GM21576 (cell line): ENCODE data around the gene STAM.
"Not testable (repeated sequence)": the region's sequence is repeated elsewhere in the genome, so short reads cannot be mapped to it uniquely, and the experiment has no call there.

Experiments used
- ATAC-seq: cut with Tn5 transposase; IDR thresholded peaks from one replicate; pipeline ENCODE4 v1.9.1; 2021; ENCODE audit warnings: mild to moderate bottlenecking, moderate library complexity; ENCODE audit not compliant: unreplicated experiment

Gene STAM

GRCh38 chr10:17722317-17723014 lies 78.5 kb downstream of the STAM start:
- not testable (repeated sequence) for ATAC-seq

- no peak for ATAC-seq
These were observed 81.8 kb downstream of the STAM start for GRCh38 chr10:17725703-17726102.

DNA sequence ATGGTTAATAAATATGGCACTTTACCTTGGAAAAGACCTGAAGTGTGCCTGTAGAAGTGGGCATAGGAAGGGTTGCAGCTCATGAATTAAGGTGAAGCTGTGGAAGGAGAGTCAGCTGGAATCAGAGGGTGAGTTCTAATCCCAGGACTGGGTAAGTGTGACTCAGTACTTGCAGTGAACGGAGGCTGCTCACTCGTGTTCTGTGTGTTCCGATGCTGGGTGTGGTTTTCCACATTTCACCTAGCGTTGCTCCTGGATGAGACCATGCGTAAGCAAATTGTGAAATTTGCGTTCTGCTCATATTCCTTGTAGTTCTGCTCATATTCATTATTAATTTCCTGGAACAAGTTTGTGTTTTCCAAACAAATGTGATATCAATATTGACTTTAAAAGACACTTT lies 85.7 kb downstream of the STAM start:
- ATAC-seq, result no peak

GRCh38 chr10:17730667-17731066 lies 86.7 kb downstream of the STAM start:
- ATAC-seq, result no peak

DNA sequence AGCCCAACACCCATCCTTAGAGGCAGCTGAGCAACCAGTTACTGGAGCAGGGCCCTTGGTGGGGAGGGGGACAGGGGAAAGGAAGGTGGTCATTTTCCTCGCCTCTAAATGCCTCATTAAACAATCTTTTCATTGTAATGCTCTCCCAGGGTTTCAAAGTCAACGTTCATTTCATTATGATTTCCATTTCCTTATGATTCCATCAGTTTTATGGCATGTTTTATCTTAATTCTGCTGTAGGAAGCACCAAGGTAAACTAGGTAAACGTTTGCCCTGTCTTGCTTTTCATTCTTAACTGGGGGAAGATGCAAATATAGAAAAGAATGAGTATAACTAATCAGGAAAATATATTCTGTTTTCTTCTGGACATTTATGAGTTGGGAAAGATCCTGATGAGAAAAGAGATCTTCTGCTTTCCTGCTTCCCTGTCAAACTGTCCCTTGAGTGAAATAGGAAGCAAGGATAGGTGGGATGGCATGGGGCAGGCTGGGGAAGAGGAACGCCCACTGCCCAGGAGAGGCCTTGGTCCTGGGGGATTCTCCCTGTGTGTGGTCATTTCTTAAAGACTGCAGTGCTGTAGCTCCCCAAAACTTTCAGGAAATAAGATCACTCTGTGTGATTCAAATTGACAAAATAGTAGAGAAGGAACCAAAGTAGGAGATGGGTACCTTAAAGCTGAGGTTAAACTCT lies 87.5 kb downstream of the STAM start:
- no peak for ATAC-seq

GRCh38 chr10:17733620-17734019 lies 89.7 kb downstream of the STAM start:
- ATAC-seq, result no peak

DNA sequence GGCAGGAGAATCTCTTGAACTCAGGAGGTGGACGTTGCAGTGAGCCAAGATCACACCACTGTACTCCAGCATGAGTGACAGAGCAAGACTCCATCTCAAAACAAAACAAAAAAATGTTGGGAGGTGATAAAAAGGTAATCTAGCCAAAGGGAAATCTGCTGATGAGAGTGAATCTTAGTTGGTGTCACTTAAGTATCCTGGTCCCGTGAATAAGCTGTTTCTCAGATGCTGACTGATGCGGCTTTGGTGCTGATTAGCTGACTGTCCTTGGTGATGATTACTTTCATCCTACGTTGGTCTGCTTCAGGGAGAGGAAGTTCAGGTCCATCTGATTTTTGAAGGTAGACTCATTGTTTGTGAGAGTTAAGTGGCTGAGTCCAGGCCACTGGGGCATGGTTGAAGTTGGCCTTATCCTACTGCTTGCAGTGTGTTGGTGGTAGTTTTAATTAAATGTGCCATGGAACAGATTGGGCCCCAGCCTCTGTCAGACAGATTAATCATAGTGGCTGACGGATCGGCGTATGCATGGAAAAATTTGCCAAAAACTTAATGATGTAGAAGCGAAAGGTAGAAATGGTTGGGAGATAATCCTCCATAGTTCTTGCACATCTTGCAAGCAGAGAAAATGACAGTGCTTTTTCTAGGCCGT lies 90.6 kb downstream of the STAM start:
- ATAC-seq, result no peak

DNA sequence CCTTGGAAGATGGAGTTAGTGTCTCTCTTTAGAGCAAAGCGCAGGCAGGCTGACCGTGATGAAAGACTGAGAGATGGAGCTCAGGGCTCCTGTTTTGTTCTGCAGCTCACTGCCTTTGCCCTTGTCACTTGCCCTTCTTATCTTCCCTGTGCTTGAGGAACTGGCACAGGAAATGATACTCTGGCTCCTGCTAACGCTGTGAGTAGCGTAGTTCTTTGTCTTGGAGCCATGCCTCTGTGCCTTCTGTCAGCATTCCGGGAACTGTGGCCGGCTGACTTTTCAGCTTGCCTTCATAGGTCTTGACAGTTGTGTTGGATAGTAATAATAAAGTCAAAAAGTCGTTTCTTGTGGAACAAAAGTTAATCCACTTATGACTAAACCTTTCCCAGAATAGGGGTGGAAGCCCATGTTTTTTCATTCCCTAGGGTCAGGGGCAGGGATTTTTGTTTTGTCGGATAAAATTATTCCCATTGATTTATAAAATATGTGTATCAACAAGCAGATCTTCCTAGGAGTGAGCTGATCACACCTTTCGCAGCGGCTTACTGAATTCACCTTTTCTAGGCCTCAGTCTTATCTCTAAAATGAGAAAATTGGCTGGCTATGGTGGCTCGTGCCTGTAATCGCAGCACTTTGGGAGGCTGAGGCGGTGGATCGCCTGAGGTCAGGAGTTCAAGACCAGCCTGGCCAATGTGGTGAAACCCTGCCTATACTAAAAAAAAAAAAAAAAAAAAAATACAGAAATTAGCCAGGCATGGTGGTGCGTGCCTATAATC lies 91.4 kb downstream of the STAM start:
- no peak for ATAC-seq

GRCh38 chr10:17736223-17736622 lies 92.3 kb downstream of the STAM start:
- no peak for ATAC-seq

- ATAC-seq, result no peak
These were observed 93.3 kb downstream of the STAM start for GRCh38 chr10:17737027-17737965.

DNA sequence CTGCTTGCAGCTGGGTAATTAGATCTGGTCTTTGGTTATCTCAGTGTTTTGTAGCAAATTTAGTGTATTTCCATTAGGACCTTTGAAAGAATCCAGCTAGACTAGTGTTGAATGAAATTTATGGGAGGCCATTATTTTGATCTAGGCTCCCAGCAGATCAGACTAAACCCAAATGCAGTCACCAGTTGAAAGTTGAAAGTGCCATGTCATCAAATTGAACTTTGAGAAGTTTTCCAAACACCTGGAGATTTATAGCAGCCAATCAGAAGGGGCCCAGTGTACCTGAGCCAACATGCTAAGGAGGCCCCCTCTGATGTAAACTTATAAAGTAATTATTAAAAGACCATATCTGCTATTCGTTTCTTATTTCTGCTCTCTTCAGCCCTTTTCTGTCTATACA lies 96.7 kb downstream of the STAM start:
- no peak for ATAC-seq

GRCh38 chr10:17742918-17743317 lies 99.0 kb downstream of the STAM start:
- no peak for ATAC-seq

DNA sequence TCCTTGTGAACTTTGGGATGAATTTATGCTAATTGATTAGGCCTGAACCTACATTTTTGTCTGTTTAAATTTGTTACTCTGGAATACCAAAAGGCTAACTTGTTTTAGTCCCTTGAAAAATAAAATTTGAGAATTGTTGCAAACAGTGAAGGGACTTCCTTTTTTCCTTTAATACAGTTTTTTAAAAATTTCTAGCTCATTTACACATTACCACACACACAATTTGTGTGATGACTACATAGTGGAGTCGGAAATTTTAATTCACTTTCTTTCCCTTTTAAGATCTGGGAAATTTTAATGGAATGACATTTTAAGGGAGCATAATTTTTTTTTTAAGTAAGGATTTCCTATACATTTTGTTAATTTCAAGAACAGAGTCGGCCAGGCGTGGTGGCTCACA lies 99.5 kb downstream of the STAM start:
- ATAC-seq, result no peak

- ATAC-seq, result no peak
These were observed 100.5 kb downstream of the STAM start for GRCh38 chr10:17744341-17744861.

DNA sequence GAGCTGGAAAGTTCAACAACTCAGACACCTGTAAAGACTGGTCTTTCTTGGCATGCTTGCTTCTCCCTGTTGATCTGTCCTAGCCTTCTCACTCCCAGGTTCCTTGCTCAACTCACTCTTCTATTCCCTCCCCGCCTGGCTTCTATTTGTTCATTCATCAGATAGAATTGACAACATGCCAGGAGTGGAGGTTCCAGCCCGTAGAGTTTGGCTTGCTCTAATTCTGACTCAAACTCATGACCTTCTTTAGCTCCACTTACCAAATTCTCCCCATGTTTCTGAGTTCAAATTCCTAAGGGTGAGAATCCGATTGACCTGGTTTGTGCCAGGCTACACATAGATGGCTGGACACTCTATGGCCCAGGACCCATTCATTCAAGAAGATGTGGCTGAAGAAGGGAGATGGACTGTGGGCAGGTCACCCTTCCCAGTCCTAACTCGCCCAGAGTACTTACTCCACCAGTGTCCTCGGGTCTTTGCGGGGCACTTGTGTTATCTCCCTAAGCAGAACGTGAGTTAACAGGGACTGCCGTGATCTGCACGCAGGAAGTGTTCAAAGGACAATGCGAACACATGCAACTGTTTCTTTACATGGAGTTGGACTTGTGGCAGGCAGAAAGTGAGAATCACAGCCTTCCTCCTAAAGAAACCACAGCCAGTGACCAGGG lies 104.1 kb downstream of the STAM start:
- ATAC-seq, result no peak

DNA sequence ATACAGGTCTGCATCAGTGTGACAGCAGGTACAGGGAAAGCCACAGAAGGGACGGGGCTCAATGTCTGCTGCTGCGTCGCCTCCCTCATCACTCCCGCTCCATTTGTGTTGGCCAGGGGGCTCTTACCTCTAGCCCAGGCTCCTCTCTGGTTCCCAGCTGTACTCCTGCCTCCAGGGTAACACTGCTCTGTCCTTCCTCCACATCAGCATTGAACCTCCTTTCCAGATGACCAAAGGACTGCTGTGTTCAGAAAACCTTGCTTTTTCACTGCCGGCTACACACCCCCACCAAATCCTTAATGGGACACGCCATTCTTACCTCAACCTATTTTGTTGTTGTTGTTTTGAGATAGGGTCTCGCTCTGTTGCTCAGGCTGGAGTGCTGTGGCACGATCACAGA lies 105.9 kb downstream of the STAM start:
- ATAC-seq, result no peak

GRCh38 chr10:17751781-17752445 lies 108.0 kb downstream of the STAM start, which contains the start of gene TMEM236:
Gene TMEM236 (plus strand): TSS chr10:17752201. CDS start chr10:17752296, 95 bp downstream.
- no peak for ATAC-seq

DNA sequence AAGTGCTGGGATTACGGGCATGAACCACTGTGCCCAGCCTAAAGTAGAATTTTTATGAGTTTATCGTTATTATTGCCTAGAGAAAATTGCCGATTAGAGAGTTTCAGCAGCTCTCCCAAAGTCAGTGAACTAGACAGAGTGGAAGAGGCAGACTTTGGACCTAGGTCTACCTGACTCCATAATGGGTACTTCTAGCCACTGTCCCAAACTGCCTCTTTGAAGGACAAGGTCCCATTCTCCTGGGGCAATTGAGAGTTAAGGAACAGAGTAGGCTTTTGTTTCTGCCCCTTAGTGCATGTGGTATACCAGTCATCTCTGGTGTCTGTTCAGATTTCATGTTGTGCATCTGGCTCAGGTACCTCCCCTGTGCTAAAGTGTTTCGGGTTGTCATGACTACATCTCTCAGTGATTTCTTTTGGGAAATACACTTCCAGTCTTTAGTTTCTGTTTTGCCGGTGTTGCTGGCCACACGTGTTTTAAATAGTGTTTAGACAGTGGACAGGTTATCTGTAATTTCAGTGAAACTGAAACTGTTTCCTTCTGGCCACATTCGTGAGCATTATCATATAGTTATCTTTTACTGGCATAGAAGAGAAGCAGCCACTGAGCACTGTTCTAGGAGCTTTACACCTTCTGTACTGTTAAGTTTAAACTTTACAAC lies 112.7 kb downstream of the STAM start:
- ATAC-seq, result peak; percentile 89
